Activated CD4-positive, alpha-beta T cell treated with anti-CD3 and anti-CD28 coated beads, Interleukin-2, amount 50 U/mL, for 4 hours (primary cell): ENCODE results near the gene TTC7B.

Experiments
- DNase-seq, 2 experiments: peaks; one replicate each; pipeline ENCODE4 v3.0.0-alpha.2; 2020

The TTC7B gene

DNA sequence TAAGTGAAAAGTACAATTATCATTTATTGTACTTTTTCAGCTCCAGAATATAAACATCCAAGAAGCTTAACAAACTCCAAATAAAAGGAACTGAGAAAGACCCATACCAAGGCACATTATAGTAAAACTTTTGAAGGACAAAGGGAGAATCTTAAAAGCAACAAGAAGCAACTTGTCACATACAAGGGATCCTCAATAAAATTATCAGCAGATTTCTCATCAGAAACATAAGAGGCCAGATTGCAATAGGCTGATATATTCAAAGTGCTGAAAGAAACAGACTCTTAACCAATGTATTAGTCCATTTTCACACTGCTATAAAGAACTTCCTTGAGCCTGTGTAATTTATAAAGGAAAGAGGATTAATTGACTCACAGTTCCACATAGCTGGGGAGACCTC lies 48.3 kb downstream of the TTC7B start:
- no peak for DNase-seq

DNA sequence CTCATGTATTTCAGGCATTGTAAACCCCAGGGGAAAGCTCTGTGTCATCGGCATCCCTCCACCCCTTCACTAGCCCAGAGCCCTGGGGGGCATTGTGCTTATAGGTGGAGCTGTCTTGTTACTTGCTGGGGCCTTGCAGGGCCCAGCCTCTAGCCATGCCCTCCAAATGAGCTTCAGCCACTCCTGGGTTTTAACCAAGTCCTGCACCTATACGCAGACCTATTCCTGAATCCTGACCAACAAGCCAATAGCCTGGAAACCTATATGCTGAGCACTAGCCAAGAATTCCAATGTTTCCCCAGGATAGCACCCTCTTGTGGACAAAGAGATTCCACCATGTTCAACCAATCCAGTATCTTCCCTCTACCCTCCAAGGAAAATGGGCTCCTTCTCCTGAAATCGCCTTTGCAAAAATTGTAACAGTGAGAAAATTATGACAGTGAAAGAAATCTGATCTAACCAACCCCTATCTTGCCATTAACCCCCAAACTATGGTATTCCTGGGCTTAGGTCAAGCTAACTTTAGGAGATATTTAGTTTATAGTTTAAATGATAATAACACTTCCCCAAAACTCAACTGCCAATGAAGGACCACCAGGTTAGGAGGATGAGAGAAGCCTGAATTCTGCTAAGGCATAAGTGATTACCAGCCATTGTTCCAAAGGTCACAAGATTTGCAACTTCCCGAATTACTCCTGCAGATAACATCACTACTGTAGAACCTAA lies 55.5 kb downstream of the TTC7B start:
- DNase-seq: no peak

- no peak for DNase-seq
These were observed 56.2 kb downstream of the TTC7B start for GRCh38 chr14:90760078-90760444.

GRCh38 chr14:90759370-90760077 lies 56.7 kb downstream of the TTC7B start:
- DNase-seq: no peak

GRCh38 chr14:90758959-90759358 lies 57.3 kb downstream of the TTC7B start:
- no peak for DNase-seq

DNA sequence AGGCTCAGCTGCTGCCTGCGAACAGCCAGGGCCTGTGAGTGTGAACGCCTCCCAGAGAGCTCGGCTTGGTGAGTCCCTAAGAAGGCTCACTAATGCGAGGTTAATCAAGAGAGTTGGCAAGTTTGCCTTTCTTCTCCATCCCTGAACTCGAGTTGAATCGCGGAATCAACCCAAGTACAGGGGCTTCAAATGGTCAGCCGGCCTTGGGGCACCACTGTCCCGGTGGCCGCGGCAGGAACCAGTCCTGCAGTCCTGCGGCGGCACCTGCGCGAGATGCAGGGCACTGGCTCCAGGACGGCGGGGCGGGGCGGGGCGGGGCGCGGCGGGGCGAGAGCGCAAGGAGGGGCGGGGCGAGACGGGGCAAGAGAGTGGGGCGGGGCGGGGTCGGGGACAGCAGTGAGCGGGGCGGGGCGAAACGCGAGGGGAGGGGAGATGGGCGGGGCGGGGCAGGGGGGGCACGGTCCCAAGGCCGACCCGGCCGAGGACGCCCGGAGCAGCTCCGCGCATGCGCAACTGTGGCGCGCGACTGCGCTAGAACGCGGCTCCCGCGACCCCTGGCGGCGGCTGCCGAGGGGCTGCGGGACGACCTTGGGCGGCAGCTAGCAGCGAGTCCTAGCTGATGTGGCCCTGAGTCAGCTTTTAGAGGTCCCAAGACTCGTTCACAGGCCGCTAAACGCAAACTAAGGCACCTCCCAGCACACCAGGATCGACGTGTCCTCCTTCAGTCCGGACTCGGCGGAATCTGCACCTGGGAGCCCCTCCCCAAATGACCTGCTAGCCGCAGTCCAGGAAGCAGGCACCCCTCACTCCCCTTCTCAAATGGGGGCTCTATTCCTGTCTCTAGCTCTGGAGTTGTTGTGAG lies 58.0 kb downstream of the TTC7B start:
- peak; percentile 90 to 91 for DNase-seq

GRCh38 chr14:90757452-90757851 lies 58.8 kb downstream of the TTC7B start:
- DNase-seq: no peak

GRCh38 chr14:90756755-90757345 lies 59.4 kb downstream of the TTC7B start:
- DNase-seq: no peak

- DNase-seq: no peak
These were observed 60.4 kb downstream of the TTC7B start for GRCh38 chr14:90755661-90756304.

DNA sequence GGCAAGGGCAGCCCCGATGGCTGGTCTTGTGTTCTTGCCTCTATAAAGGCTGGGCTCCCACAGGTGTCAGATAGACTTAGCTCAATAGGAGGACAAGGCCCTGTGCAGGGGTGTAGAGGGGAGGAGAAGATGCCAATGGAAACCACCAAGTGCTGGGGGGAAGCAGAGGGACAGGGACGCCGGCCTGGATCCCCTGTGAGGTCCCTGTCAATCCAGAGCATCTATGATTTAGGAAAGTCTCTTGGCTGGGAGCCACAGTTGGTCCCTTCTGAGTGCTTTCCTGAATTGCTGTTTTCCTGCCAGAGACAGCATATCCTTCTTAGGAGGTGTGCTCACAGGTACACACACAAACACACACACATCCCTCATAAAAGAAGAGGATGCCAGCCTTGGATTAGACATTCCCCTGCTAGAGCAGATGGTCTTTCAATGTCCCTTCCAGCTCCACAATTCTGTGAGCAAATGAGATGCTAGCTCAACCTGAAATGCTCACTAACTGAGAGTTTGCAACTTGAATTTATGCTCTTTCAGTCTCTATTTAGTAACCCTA lies 62.7 kb downstream of the TTC7B start:
- DNase-seq: no peak

DNA sequence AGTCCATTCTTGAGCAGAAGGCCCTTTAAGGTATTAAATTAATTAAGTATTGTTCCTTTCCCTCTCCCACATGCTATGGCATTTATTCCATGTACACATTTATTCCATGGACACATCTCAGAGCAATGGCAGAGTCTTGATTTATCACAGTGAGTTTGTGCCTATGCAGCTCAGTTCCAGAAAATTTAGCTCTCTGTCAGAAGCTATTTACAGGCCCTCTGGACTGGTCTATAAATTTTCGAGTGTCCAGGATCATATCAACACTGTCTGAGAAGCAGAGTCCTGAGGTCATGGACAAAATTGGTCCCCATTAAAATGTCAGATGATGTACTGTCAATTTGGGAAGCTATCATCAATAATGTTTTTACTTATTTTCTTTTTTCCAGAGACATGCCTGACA lies 65.5 kb downstream of the TTC7B start:
- no peak for DNase-seq

GRCh38 chr14:90750191-90750590 lies 66.0 kb downstream of the TTC7B start:
- no peak for DNase-seq

DNA sequence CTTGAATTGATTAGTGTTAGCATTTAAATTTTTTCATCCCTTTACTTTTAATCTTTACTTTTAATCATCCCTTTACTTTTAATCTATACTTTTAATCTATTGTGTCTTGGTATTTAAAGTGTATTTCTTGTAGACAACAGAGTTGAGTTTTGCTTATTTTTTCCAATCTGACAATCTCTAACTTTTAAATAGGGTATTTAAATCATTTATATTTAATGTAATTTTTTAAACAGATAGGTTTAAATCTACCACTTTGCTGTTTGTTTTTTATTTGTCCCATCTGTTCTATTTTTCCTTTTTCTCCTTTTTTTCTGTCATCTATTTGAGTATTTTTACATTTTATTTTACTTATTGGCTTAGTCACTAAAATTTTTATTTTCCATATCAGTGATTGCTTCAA lies 68.3 kb downstream of the TTC7B start:
- no peak for DNase-seq

GRCh38 chr14:90743826-90744225 lies 72.4 kb downstream of the TTC7B start:
- no peak for DNase-seq

DNA sequence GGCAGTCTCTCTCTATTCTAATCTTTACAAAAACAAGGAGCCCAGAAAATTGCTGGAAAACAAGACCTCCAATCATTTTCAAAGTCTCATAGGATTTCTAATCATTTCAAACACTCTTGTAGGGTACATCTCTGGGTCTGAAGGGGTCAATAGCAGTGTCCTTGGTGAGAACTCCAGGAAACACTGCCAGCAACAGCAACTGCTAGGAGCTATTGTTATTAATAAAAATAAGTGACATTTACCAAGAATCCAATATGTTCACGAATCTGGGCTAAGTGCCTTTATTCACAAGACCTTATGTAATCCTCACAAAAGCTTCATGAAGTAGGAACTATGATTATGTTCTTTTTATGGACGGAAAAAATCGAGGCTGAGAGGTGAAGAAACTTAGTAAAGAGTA lies 72.8 kb downstream of the TTC7B start:
- DNase-seq: no peak

DNA sequence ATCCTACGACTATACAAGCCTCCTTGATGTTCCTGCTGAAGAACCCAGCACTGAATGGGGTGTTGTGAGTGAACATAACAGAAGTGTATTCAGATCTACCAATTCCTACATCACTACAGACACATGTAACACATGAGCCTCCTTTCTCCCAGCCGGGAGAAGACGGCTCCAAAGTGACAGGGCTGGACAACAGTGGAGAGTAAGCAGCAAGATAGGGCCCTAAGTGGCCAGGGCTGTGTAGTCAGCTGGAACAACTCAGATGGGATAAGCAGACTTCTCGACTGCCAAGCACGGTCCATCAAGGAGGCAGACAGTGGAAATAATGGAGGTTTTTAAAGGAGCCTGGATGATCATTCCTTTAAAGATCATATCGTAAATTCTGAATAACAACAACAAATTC lies 73.5 kb downstream of the TTC7B start:
- no peak for DNase-seq

- DNase-seq: no peak
These were observed 74.0 kb downstream of the TTC7B start for GRCh38 chr14:90742252-90742651.

DNA sequence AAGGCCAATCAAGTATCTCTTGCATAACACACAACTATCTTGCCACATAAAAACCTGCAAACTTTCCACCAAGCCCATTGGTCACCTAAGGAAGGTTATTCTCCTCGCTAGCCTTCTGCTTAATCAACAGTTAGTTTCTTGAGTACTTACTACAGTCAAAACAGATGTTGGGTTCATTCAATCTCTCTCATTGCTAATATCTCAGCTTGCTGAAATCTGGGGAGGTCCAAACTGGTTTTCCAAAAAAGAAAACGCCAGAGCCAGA lies 74.6 kb downstream of the TTC7B start:
- no peak for DNase-seq

DNA sequence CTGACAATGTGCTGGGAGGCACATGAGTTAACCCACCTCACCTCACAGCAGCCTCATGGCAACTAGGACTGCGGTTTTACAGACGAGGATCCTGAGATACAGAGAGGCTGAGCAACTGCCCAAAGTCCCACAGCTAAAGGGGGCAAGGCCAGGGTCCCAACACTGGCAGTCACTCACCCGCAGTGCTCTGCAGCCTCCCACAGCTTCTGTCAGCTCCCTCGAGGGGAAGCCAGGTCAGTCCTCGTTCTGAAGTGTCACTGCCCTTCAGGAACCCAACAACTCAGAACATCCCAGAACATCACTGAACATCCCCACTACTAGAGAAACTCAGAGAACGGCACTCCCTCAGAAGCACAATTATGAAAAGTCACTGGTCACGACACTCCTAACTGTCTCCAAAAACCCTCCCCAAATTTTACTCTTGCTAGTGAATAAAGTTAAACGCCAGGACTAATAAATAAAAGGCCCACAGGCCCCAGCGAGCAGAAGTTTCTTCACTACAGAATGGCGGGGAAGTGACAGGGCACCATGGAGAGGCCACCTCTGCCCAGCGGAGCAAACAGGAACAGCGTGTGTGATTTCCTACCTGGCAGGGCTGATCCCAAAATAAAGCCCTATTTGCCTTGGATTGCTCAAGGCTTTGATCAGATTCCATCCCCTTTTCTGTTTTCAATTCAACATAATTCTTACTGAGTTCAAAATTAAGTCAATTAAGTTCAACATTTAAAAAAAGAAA lies 75.1 kb downstream of the TTC7B start:
- no peak for DNase-seq

GRCh38 chr14:90740081-90740480 lies 76.1 kb downstream of the TTC7B start:
- DNase-seq: no peak

GRCh38 chr14:90739318-90740068 lies 76.7 kb downstream of the TTC7B start:
- no peak for DNase-seq
